PC-3 (cell line): ENCODE results near the gene SPOPL. TPM values are rescaled to one million over a fixed set of nuclear protein-coding genes. Genes with fewer than 3 reads are reported as not detected.

ENCODE experiments used
- ATAC-seq: fragments of 200-7000 bp; cut with Tn5 transposase; 2 replicates; pipeline ENCODE4 v1.9.1; 2020; ENCODE audit warnings: mild to moderate bottlenecking, moderate library complexity
- BruUV-seq: library from RNA; stranded (reverse); fragments of 400-500 nt; replicated peaks from 2 replicates; lab custom pipeline; 2021; lab: Mats Ljungman, UMichigan
- CTCF ChIA-PET: fragments of 300-600 bp; sonication (Branson Sonifier 250); formaldehyde crosslinking; loops from one replicate; lab custom pipeline; 2022; ENCODE audit warnings: antibody characterized with exemption; lab: Charles Lee
- POLR2A ChIA-PET: fragments of 300-600 bp; sonication (Branson Sonifier 250); formaldehyde crosslinking; loops from one replicate; lab custom pipeline; 2022; ENCODE audit warnings: antibody characterized with exemption; ENCODE audit not compliant: unreplicated experiment; lab: Charles Lee
- DNase-seq: peaks from one replicate; pipeline ENCODE4 v3.0.0-alpha.2; 2015
- H2AFZ ChIP-seq: fragments of 300-600 bp; sonication (generic); 2 replicates; pipeline ENCODE4 v1.6.0; 2016; ENCODE audit warnings: antibody characterized with exemption, low read length
- H3F3A ChIP-seq: fragments of 300-600 bp; sonication (generic); one replicate; pipeline ENCODE4 v1.6.0; 2017; ENCODE audit warnings: antibody characterized with exemption, low read length, control low read depth, mild to moderate bottlenecking; ENCODE audit not compliant: unreplicated experiment
- H3K27ac ChIP-seq: fragments of 300-600 bp; sonication (generic); 2 replicates; pipeline ENCODE4 v1.5.1; 2016; ENCODE audit warnings: mild to moderate bottlenecking, low read length
- H3K27me3 ChIP-seq: fragments of 300-600 bp; sonication (generic); 2 replicates; pipeline ENCODE4 v1.6.1; 2016; ENCODE audit warnings: low read length, mixed read lengths
- H3K36me3 ChIP-seq: fragments of 300-600 bp; sonication (generic); 2 replicates; pipeline ENCODE4 v1.6.1; 2016; ENCODE audit warnings: low read depth, mixed run types, low read length, mixed read lengths
- H3K4me1 ChIP-seq: fragments of 300-600 bp; sonication (generic); 2 replicates; pipeline ENCODE4 v1.5.1; 2016; ENCODE audit warnings: low read length; ENCODE audit not compliant: insufficient read depth
- H3K4me2 ChIP-seq: fragments of 300-600 bp; sonication (generic); 2 replicates; pipeline ENCODE4 v1.6.0; 2016; ENCODE audit warnings: low read length
- H3K4me3 ChIP-seq: fragments of 300-600 bp; sonication (generic); 2 replicates; pipeline ENCODE4 v1.5.1; 2016; ENCODE audit warnings: mild to moderate bottlenecking, low read length, mixed read lengths
- H3K79me2 ChIP-seq: fragments of 300-600 bp; sonication (generic); 2 replicates; pipeline ENCODE4 v1.6.1; 2017; ENCODE audit warnings: low read length, mixed read lengths
- H3K9ac ChIP-seq: fragments of 300-600 bp; sonication (generic); 2 replicates; pipeline ENCODE4 v1.6.0; 2016; ENCODE audit warnings: mild to moderate bottlenecking, low read length
- H3K9me2 ChIP-seq: fragments of 300-600 bp; sonication (generic); replicated peaks from 2 replicates; pipeline ENCODE4 v1.6.1; 2016; ENCODE audit warnings: mixed run types, low read length, mixed read lengths
- H3K9me3 ChIP-seq: fragments of 300-600 bp; sonication (generic); 2 replicates; pipeline ENCODE4 v1.6.1; 2016; ENCODE audit warnings: low read length, mixed read lengths
- H4K20me1 ChIP-seq: fragments of 300-600 bp; sonication (generic); 2 replicates; pipeline ENCODE4 v1.6.1; 2016; ENCODE audit warnings: low read length, mixed read lengths
- CTCF ChIP-seq: fragments of 300-600 bp; sonication (generic); conservative IDR thresholded peaks from 2 replicates; pipeline ENCODE4 v1.5.1; 2017; ENCODE audit warnings: antibody characterized with exemption, low read depth, mild to moderate bottlenecking, low read length
- EZH2 ChIP-seq: fragments of 300-600 bp; sonication (generic); IDR thresholded peaks from one replicate; pipeline ENCODE4 v1.6.1; 2017; ENCODE audit warnings: antibody characterized with exemption, mild to moderate bottlenecking, low read length; ENCODE audit not compliant: unreplicated experiment
- EZH2phosphoT487 ChIP-seq: fragments of 300-600 bp; sonication (generic); IDR thresholded peaks from 2 replicates; pipeline ENCODE4 v1.6.1; 2018; ENCODE audit warnings: mild to moderate bottlenecking, antibody characterized with exemption, low read length, borderline replicate concordance
- intact Hi-C: fragments of 100-400 bp; cut with micrococcal nuclease; formaldehyde crosslinking; loops from 2 replicates; pipeline ENCODE4 v1.9.0; 2023
- total RNA-seq: library from RNA; depleted of rRNA; stranded (reverse); fragments of >200 nt; gene quantifications from 2 replicates; pipeline ENCODE4 v1.2.3, GENCODE V29; 2014

The SPOPL gene
- total RNA-seq, 1 experiment from 2014 or later, result 10.2 TPM

- ATAC-seq (peak; percentile 56), DNase-seq (peak; percentile 45)
- no peak overlapping the region for H3K4me3 ChIP-seq
- peaks cover 18% of the 10 kb centered on the region for H3K4me1 ChIP-seq
- H3K9ac ChIP-seq, result 0 out of 2 replicates have a peak overlapping the region, but pooled peaks have one; percentile 13
- H3K27ac ChIP-seq, result peak overlapping the region; percentile 58
- no peaks in the 10 kb centered on the region for H3K9me3 ChIP-seq
- H3K4me2 ChIP-seq, result peak overlapping the region; percentile 57
- CTCF ChIA-PET, result no interaction called here
- no peaks in the 10 kb centered on the region for H4K20me1 ChIP-seq
- H3K27me3 ChIP-seq, result no peaks in the 10 kb centered on the region
- H2AFZ ChIP-seq, result no peak overlapping the region
- BruUV-seq, result no TSS peak
- no peaks in the 10 kb centered on the region for H3K9me2 ChIP-seq
- TF ChIP-seq EZH2 (no peak), EZH2phosphoT487 (no peak), CTCF (no peak)
- H3F3A ChIP-seq, result no peaks in the 10 kb centered on the region
- no peaks in the 10 kb centered on the region for H3K79me2 ChIP-seq
- H3K36me3 ChIP-seq, result no peaks in the 10 kb centered on the region
- POLR2A ChIA-PET, result no interaction called here
- intact Hi-C loops, result loop anchor here (5.0 kb wide), 1 partner anchor 99 kb away; the partner anchor contains the start of gene SPOPL
These were observed 100.0 kb downstream of the SPOPL start for GRCh38 chr2:138601458-138602165.

DNA sequence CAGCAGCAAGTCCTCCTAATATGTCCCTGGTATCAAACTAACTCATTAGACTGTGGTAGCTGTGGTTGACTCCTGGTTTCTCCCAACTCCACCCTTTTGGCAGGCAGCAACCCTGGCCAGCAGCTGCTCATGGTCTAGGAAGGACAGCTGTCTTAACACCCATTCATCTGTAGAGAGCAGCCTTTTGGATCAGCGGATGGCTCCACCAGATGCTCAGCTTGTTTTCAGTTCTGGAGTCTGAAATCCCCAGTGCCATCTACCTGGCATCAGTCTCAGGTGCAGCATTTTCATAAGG is 100.5 kb downstream of the SPOPL start:
- TF ChIP-seq CTCF, result no peak
- no peak for TF ChIP-seq EZH2phosphoT487
- TF ChIP-seq EZH2, result no peak
- Histone ChIP-seq H3K36me3 (no peaks in the 10 kb centered on the region), H3K4me3 (no peak overlapping the region), H3K9ac (no peak overlapping the region), H3F3A (no peaks in the 10 kb centered on the region), H3K27me3 (no peaks in the 10 kb centered on the region), H3K9me2 (no peaks in the 10 kb centered on the region), H3K4me1 (peaks cover 18% of the 10 kb centered on the region), H3K27ac (no peak overlapping the region), H2AFZ (no peak overlapping the region), H3K79me2 (no peaks in the 10 kb centered on the region), H3K9me3 (no peaks in the 10 kb centered on the region), H3K4me2 (peak overlapping the region; percentile 57; the same call in 1 of the 2 replicates), H4K20me1 (no peaks in the 10 kb centered on the region)
- ATAC-seq (no peak), DNase-seq (no peak)
- POLR2A ChIA-PET, result no interaction called here
- CTCF ChIA-PET, result no interaction called here
- no TSS peak for BruUV-seq
- intact Hi-C loops, result loop anchor here (5.0 kb wide), 1 partner anchor 100 kb away; the partner anchor contains the start of gene SPOPL

DNA sequence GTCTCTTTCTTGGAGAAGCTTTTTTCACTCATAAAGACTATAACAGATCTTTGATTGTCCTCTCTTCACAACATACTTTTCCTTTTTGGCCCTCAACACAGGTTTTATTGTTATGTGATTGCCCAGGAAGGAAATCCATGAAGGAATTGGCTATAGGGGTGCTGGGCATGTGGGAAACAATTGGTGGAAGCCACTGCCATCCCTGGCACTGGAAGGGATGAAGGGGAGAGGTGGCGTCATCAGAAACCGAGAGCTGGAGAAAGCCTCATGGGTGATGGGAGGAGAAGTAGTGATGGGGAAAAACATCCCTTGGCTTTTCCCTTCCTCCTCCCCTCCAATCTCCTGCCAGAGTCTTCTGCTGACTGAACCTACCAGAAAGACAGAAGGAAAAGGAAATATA is 106.2 kb downstream of the SPOPL start:
- ChIA-PET POLR2A (no interaction called here), CTCF (no interaction called here)
- Histone ChIP-seq H3K4me3 (no peak overlapping the region), H3F3A (no peaks in the 10 kb centered on the region), H3K27me3 (no peaks in the 10 kb centered on the region), H3K27ac (no peak overlapping the region), H3K9me3 (no peaks in the 10 kb centered on the region), H3K4me2 (no peak overlapping the region), H3K4me1 (no peaks in the 10 kb centered on the region), H3K9me2 (no peaks in the 10 kb centered on the region), H3K9ac (no peak overlapping the region), H2AFZ (no peak overlapping the region), H4K20me1 (no peaks in the 10 kb centered on the region), H3K79me2 (no peaks in the 10 kb centered on the region), H3K36me3 (no peaks in the 10 kb centered on the region)
- intact Hi-C loops, result no loop called here
- no peak for ATAC-seq
- TF ChIP-seq CTCF (no peak), EZH2 (no peak), EZH2phosphoT487 (no peak)
- no TSS peak for BruUV-seq
- DNase-seq, result no peak
